ENCODE data around the gene RIBC1.

GRCh38 chrX:53373307-53373706, 49.4 kb upstream of the RIBC1 start:
- TF ChIP-seq POLR2A (IDR thresholded peaks at IDR 0.05) (no peak), CTCF (IDR thresholded peaks at IDR 0.05 in 8 of 11, conservative IDR thresholded peaks at IDR 0.05 in 3 of 11) (no peak), POLR2AphosphoS5 (IDR thresholded peaks at IDR 0.05) (no peak)
